GM19193 (cell line): Measurements from ENCODE around the gene HLCS.

Experiments
- POLR2A ChIP-seq: IDR thresholded peaks from 4 replicates; pipeline ENCODE4 v1.6.1; 2011; ENCODE audit not compliant: insufficient read depth, insufficient read length; ENCODE audit errors: extremely low read depth

HLCS gene

DNA sequence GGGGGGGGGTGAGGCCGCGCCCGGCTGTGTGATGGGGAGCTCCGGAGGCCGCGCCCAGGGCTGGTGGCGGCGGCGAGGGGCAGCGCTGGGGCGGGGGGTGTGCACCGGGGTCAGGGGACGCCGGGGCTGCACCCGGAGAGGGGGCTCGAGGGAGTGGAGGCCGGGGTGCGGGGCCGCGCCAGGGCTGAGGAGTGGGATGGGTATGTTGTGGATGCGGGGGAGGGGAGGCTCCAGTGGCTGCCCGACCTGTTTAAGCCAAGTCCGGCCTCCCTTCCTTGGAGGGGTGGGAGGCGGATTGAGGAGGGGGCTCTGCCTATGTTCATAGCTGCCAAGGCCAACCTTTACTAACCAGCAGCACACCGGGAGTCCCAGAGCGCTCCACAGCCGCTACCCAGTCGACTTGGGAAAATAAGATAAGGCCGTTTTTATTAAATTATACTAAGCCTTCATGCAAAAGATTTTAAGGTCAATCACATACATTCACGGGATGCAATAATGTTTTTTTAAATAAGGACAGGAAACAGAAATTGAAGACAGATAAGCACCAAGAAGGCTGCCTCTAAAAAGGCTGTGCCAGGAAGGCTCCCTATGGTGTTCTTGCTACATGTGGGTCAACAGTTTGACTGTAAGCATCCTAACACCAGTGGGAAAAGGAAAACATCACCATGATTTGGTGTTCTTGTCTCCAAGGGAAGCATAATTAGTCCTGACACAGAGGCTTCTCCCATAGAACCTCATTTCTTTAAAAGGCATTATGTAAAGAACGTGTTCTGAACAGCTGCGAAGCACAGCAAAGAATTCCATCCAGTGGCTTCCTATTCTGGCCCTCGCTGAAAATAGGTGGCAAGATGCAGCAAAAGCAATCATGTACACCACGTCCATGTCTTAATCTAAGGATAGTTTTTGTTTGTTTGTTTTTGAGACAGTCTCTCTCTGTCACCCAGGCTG, 626 bp upstream of the HLCS start:
- no peak for TF ChIP-seq POLR2A

DNA sequence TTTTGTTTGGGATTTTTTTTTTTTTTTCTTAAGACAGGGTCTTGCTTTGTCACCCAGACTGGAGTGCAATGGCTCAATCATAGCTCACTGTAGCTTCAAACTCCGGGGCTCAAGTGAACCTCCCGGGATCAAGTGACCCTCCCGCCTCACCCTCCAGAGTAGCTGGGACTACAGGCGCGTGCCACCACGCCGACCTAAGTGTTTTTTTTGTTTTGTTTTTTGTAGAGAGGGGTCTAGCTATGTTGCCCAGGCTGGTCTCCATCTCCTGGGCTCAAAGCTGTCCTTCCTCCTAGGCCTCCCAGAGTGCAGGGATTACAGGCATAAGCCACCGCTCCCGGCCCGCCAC, 776 bp downstream of the HLCS start:
- no peak for TF ChIP-seq POLR2A

GRCh38 chr21:36964827-36965719, 1.4 kb downstream of the HLCS start:
- TF ChIP-seq POLR2A = no peak

GRCh38 chr21:36964398-36964797, 2.1 kb downstream of the HLCS start:
- TF ChIP-seq POLR2A = no peak

GRCh38 chr21:36962098-36962780, 4.2 kb downstream of the HLCS start:
- no peak for TF ChIP-seq POLR2A

DNA sequence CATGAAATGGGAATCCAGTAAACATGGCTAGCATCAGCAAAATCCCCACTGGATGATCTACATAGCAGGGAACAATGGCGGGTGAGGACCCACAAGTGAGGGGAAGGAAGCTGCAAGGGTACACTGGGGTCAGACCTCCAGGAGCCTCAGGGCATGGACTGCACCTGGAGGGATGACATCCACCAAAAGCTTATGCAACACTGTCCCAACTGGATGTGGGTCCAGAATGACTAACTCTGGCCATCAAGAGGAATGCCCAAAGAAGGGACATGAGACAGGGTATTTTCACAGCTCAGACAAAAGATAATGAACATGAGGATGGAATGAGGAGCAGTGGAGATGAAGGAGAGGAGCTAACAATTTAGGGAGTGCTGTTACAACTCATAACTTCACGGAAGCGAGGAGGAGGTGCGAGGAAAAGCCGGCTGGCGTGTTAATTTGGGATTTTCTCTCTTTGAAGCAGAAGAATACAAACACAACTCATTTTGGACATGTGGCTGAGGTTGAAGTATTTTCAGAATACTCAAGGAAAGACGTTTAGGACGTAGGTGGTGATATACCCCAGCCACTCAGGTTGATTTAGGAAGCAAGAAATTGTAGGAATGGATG, 5.7 kb downstream of the HLCS start:
- TF ChIP-seq POLR2A = no peak

- no peak for TF ChIP-seq POLR2A
Observed at GRCh38 chr21:36959020-36959835, 7.2 kb downstream of the HLCS start.

DNA sequence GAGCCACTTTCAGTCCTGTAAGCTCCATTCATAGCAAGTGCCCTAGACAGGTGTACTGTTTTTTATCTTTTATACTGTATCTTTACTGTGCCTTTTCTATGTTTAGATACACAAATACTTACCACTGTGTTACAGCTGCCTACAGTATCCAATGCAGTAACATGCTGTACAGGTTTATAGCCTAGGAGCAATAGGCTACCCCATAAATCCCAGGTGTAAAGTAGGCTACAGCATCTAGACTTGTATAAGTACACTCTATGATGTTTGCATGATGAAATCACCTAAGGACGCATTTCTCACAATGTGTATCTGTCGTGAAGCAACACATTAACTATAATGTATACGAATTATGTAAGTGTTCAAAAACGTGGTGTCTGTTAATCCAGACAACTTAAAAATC, 10.7 kb downstream of the HLCS start:
- no peak for TF ChIP-seq POLR2A

GRCh38 chr21:36949171-36950141, 17.0 kb downstream of the HLCS start:
- no peak for TF ChIP-seq POLR2A

DNA sequence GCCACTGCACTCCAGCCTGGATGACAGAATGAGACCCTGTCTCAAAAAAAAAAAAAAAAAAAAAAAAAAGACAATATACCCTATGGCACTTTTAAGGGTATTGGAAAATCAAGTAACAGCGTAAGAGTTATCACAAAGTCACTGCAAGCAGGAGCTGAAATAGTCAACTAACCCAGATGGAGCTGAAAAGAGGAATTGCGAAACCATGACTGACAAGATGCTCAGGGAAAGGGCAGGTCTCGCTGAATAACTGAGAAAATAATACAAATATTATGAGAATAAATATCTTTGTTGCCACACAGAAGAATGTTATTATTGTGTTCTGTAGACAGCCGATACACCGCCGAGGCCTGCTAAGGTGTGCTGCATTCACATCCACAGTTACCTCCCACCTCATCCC, 17.8 kb downstream of the HLCS start:
- TF ChIP-seq POLR2A = no peak

GRCh38 chr21:36946949-36947356, 19.5 kb downstream of the HLCS start:
- no peak for TF ChIP-seq POLR2A

GRCh38 chr21:36945496-36946138, 20.9 kb downstream of the HLCS start:
- no peak for TF ChIP-seq POLR2A
